GM06990 (cell line): Measurements from ENCODE around the gene MAML1.

Experiments
- DNase-seq: peaks from one replicate; pipeline ENCODE4 v3.0.0-alpha.2; 2011; ENCODE audit not compliant: insufficient read length; ENCODE audit errors: extremely low read depth
- H3K27me3 ChIP-seq: replicated peaks from 2 replicates; pipeline ENCODE4 v1.6.0; 2011; ENCODE audit warnings: low read length; ENCODE audit not compliant: control insufficient read depth, insufficient read depth
- H3K36me3 ChIP-seq: 2 replicates; pipeline ENCODE4 v1.5.1; 2011; ENCODE audit warnings: low read length; ENCODE audit not compliant: control insufficient read depth, insufficient read depth
- H3K4me3 ChIP-seq: replicated peaks from 2 replicates; pipeline ENCODE4 v1.5.1; 2011; ENCODE audit warnings: low read depth, mild to moderate bottlenecking, control low read depth, low read length
- CTCF ChIP-seq: IDR thresholded peaks from 2 replicates; pipeline ENCODE4 v1.5.1; 2011; ENCODE audit warnings: low read length, control low read depth, mild to moderate bottlenecking, inconsistent platforms; ENCODE audit not compliant: insufficient read depth, poor library complexity, severe bottlenecking

Gene MAML1

GRCh38 chr5:179767496-179768100 lies 35.0 kb downstream of the MAML1 start:
- no peak for TF ChIP-seq CTCF
- DNase-seq: no peak
- Histone ChIP-seq H3K4me3 (no peak overlapping the region), H3K36me3 (peaks cover 31% of the 10 kb centered on the region), H3K27me3 (no peaks in the 10 kb centered on the region)

GRCh38 chr5:179768326-179769085 lies 35.9 kb downstream of the MAML1 start:
- TF ChIP-seq CTCF: peak; percentile 4
- no peak for DNase-seq
- H3K4me3 ChIP-seq: no peak overlapping the region
- peaks cover 34% of the 10 kb centered on the region for H3K36me3 ChIP-seq
- no peaks in the 10 kb centered on the region for H3K27me3 ChIP-seq

GRCh38 chr5:179769271-179769670 lies 36.6 kb downstream of the MAML1 start:
- Histone ChIP-seq H3K27me3 (no peaks in the 10 kb centered on the region), H3K36me3 (peaks cover 38% of the 10 kb centered on the region), H3K4me3 (no peak overlapping the region)
- no peak for TF ChIP-seq CTCF
- DNase-seq: no peak

GRCh38 chr5:179769796-179770195 lies 37.2 kb downstream of the MAML1 start:
- Histone ChIP-seq H3K4me3 (no peak overlapping the region), H3K36me3 (peaks cover 39% of the 10 kb centered on the region), H3K27me3 (no peaks in the 10 kb centered on the region)
- TF ChIP-seq CTCF: no peak
- no peak for DNase-seq

GRCh38 chr5:179771311-179771895 lies 38.8 kb downstream of the MAML1 start:
- TF ChIP-seq CTCF: no peak
- Histone ChIP-seq H3K36me3 (peaks cover 32% of the 10 kb centered on the region), H3K27me3 (no peaks in the 10 kb centered on the region), H3K4me3 (no peak overlapping the region)
- DNase-seq: no peak
